Stimulated activated effector memory CD8-positive, alpha-beta T cell treated with anti-CD3 and anti-CD28 coated beads, Interleukin-12 subunit alpha, Interleukin-12 subunit beta, amount 100 ng/mL, for 72 hours (primary cell): Measurements from ENCODE around the gene TDRD15.
A peak's percentile ranks its signal among the peaks of the same experiment; 100 is the strongest.
"Not testable (repeated sequence)": the region's sequence is repeated elsewhere in the genome, so short reads cannot be mapped to it uniquely, and the experiment has no call there.

Experiments
- ATAC-seq: fragments of 150-1000 bp; cut with Tn5 transposase; 2 replicates; pipeline ENCODE4 v1.10.0; 2021
- DNase-seq, 2 donors: peaks; one replicate each; pipeline ENCODE4 v3.0.0; 2021 to 2022; ENCODE audit warnings: low spot score in 2 of 2
- H3K27ac Mint-ChIP-seq: one replicate; pipeline ENCODE4 v1.8.0; 2022; ENCODE audit warnings: mild to moderate bottlenecking, mixed read lengths
- H3K36me3 Mint-ChIP-seq: one replicate; pipeline ENCODE4 v1.8.0; 2022; ENCODE audit warnings: mild to moderate bottlenecking, mixed read lengths
- H3K4me1 Mint-ChIP-seq: one replicate; pipeline ENCODE4 v1.8.0; 2022; ENCODE audit warnings: mixed read lengths
- H3K4me3 Mint-ChIP-seq: one replicate; pipeline ENCODE4 v1.8.0; 2022; ENCODE audit warnings: mild to moderate bottlenecking, mixed read lengths
- H3K9me3 Mint-ChIP-seq: one replicate; pipeline ENCODE4 v1.8.0; 2022; ENCODE audit warnings: mixed read lengths

Gene TDRD15

DNA sequence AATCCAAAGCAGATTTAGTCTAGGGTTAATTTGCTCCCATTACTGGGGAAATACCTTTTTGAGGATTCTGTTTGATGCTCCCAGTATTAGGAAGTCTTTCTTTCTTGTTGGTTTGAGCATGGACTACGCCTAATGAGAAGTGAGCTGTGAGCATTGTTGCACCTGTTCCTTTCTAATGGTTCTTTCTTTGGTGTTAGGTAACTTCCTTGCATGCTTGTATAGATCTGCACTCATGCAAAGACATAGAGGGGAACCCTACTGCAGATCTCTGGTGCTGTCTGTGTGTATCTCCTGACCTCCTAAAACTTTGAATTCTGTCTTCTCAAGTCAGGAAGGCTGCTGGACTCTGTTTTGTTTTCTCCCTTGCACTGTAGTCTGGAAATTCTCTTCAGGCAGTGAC is 12.8 kb upstream of the TDRD15 start:
- H3K4me1 Mint-ChIP-seq, result no peaks in the 10 kb centered on the region
- no peak overlapping the region for H3K27ac Mint-ChIP-seq
- no peaks in the 10 kb centered on the region for H3K9me3 Mint-ChIP-seq
- no peak overlapping the region for H3K4me3 Mint-ChIP-seq
- DNase-seq (no peak), ATAC-seq (no peak)
- H3K36me3 Mint-ChIP-seq, result no peaks in the 10 kb centered on the region

DNA sequence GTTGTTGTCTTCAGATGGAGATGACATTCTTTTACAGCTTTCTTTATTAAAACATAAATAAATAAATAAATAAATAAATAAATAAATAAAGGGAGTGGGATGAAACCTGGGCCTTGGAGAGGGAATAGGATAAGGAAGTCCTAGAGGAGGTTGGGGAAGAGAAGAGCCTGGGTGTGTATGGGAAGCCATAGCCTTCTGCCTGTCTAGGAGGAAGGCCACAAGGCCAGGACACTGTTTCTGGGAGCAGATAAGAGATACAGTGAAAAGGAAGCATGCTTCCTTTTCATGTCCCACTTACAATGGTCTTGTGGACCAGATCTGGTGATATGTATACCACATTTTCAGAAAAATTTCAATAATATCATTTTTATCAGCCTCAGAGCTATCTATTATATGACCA is 6.1 kb upstream of the TDRD15 start:
- DNase-seq, result no peak
- Mint-ChIP-seq H3K36me3 (no peaks in the 10 kb centered on the region), H3K4me1 (no peaks in the 10 kb centered on the region), H3K9me3 (no peaks in the 10 kb centered on the region), H3K27ac (no peak overlapping the region), H3K4me3 (no peak overlapping the region)
- ATAC-seq, result no peak

DNA sequence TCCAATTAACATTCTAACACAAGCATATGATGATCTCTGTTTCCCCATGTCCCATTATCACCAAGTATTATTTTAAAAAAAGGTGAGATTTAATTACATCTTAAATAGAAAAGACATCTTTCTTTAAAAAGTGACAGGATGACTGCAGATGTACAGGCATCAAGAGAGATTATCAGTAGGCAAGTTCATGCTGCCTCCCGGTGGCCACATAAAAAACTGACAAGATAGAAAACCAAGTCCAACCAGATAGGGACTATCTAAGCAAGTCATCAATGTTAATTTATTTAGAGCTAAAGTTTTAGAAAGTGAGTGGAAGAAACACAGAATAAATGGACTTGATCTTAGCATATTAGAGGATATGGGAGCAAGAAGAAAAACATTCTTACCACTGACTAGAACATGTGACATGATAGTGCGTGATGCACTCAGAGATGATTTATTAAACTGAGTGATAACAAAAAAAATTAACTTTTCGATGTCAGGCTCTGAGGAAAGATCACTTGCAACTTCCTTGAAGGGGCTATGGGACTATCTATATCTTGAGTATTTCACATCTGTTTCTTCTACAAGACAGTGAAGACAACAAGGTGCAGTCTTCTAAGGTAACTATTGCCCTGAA is 5.4 kb upstream of the TDRD15 start:
- DNase-seq (no peak), ATAC-seq (no peak)
- H3K9me3 Mint-ChIP-seq, result no peaks in the 10 kb centered on the region
- H3K27ac Mint-ChIP-seq, result no peak overlapping the region
- no peak overlapping the region for H3K4me3 Mint-ChIP-seq
- H3K36me3 Mint-ChIP-seq, result no peaks in the 10 kb centered on the region
- H3K4me1 Mint-ChIP-seq, result no peaks in the 10 kb centered on the region

DNA sequence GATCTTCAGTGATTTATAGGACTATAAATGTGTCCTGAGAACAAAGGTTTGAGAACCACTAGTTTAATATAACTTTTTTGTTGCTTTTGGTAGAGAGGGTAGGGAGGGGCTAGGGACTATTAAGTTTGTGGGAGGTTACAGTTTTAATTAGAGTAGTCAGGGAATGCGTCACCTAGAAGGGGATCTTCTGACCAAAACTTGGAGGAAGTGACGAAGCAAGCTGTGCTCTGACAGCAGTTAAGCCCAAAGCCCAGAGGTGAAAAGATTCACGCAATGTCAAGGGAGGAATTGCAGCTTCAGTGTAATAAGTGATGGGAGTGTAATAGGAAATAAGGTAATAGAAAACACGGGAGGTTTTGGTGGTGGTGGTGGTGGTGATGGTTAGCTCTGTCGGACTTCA is 8.1 kb downstream of the TDRD15 start:
- ATAC-seq (no peak), DNase-seq (no peak)
- Mint-ChIP-seq H3K27ac (no peak overlapping the region), H3K9me3 (no peaks in the 10 kb centered on the region), H3K4me1 (no peaks in the 10 kb centered on the region), H3K4me3 (no peak overlapping the region), H3K36me3 (no peaks in the 10 kb centered on the region)

DNA sequence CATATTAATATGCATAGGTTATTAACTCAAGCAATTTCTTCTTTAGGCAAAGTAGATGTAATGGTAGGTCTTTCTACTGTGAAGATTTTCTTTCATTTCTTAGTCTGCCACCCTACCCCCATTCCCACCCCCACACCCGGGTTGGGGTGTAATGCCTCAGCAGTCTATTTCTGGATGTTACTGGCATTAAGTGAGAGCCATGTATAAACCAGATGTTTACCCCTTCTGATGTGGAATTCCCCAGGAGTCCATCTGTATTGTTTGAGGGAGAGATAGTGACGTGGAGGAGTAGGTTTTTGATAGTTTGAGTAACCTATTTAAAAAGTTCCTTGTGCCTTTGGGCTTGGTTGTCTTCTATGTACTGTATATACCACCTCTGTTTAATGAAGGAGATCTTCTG is 11.8 kb downstream of the TDRD15 start:
- Mint-ChIP-seq H3K4me1 (no peaks in the 10 kb centered on the region), H3K27ac (no peak overlapping the region), H3K9me3 (no peaks in the 10 kb centered on the region), H3K4me3 (no peak overlapping the region), H3K36me3 (no peaks in the 10 kb centered on the region)
- ATAC-seq (no peak), DNase-seq (no peak)

GRCh38 chr2:21142149-21142548 is 18.4 kb downstream of the TDRD15 start:
- no peak overlapping the region for H3K27ac Mint-ChIP-seq
- ATAC-seq (no peak), DNase-seq (no peak)
- H3K9me3 Mint-ChIP-seq, result no peaks in the 10 kb centered on the region
- H3K4me1 Mint-ChIP-seq, result no peaks in the 10 kb centered on the region
- no peak overlapping the region for H3K4me3 Mint-ChIP-seq
- no peaks in the 10 kb centered on the region for H3K36me3 Mint-ChIP-seq

DNA sequence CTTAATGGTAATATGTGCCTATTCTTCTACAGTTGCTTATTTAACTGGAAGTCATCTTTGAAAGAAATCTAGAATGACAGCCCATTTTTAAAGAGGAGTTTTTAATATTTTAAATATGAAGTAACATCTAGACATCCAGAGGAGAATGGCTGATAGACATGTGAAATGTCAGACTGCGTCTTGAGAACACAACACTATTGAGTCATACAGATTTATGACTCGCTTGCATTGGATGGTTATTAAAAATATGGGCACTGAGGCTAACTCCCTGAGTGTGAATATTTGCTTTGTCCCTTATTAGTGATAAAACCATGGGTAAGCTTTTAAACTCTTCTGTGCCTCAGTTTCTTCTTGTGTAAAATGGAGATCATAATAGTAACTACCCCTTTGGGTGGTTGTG is 22.9 kb downstream of the TDRD15 start:
- H3K27ac Mint-ChIP-seq, result no peak overlapping the region
- H3K9me3 Mint-ChIP-seq, result no peaks in the 10 kb centered on the region
- DNase-seq, result no peak
- no peaks in the 10 kb centered on the region for H3K4me1 Mint-ChIP-seq
- no peak overlapping the region for H3K4me3 Mint-ChIP-seq
- no peak for ATAC-seq
- H3K36me3 Mint-ChIP-seq, result no peaks in the 10 kb centered on the region

- no peak for DNase-seq
- Mint-ChIP-seq H3K4me1 (no peaks in the 10 kb centered on the region), H3K9me3 (no peaks in the 10 kb centered on the region), H3K27ac (no peak overlapping the region), H3K4me3 (no peak overlapping the region), H3K36me3 (no peaks in the 10 kb centered on the region)
- no peak for ATAC-seq
These were observed 24.9 kb downstream of the TDRD15 start for GRCh38 chr2:21148718-21149117.

DNA sequence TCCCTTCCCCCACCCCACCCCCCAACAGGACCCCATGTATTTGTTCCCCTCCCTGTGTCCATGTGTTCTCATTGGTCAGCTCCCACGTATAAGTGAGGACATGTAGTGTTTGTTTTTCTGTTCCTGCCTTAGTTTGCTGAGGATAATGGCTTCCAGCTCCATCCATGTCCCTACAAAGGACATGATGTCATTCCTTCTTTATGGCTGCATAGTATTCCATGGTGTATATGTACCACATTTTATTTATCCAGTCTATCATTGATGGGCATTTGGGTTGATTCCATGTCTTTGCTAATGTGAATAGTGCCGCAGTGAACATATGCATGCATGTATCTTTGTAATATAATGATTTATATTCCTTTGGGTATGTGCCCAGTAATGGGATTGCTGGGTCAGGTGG is 27.5 kb downstream of the TDRD15 start:
- not testable (repeated sequence) for H3K4me1 Mint-ChIP-seq, H3K4me3 Mint-ChIP-seq, H3K36me3 Mint-ChIP-seq, DNase-seq, ATAC-seq, H3K27ac Mint-ChIP-seq, H3K9me3 Mint-ChIP-seq

- Mint-ChIP-seq H3K4me3 (no peak overlapping the region), H3K9me3 (peaks cover 11% of the 10 kb centered on the region)
- ATAC-seq, result no peak
These were observed 31.8 kb downstream of the TDRD15 start for GRCh38 chr2:21155365-21156136.

DNA sequence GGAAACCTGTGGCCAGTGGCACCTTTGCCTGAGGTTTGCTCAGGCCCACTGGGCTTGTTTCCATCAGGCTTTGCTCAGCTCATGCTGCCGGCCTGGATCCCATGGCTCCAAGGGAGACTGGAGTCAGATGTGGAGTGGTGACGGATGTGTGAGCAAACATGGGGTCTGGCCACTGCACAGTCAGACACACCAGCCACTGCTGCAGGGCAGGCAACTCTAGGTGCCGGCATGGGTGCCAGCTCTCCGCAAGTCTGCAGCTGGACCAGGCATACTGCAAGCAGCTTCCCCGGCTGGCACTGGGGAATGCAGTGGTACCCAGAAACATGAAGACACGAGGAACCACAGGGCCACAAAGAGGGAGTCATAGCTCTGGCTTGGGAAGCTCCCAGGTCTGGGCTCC is 37.4 kb downstream of the TDRD15 start:
- H3K4me3 Mint-ChIP-seq, result no peak overlapping the region
- ATAC-seq (no peak), DNase-seq (no peak)
- no peaks in the 10 kb centered on the region for H3K36me3 Mint-ChIP-seq
- no peaks in the 10 kb centered on the region for H3K4me1 Mint-ChIP-seq
- H3K9me3 Mint-ChIP-seq, result peaks cover 8% of the 10 kb centered on the region
- no peak overlapping the region for H3K27ac Mint-ChIP-seq

More at GRCh38 chr2:21155365-21156136, 31.8 kb downstream of the TDRD15 start:
- Mint-ChIP-seq H3K4me1 (no peaks in the 10 kb centered on the region), H3K27ac (no peak overlapping the region), H3K36me3 (no peaks in the 10 kb centered on the region)
- no peak for DNase-seq

DNA sequence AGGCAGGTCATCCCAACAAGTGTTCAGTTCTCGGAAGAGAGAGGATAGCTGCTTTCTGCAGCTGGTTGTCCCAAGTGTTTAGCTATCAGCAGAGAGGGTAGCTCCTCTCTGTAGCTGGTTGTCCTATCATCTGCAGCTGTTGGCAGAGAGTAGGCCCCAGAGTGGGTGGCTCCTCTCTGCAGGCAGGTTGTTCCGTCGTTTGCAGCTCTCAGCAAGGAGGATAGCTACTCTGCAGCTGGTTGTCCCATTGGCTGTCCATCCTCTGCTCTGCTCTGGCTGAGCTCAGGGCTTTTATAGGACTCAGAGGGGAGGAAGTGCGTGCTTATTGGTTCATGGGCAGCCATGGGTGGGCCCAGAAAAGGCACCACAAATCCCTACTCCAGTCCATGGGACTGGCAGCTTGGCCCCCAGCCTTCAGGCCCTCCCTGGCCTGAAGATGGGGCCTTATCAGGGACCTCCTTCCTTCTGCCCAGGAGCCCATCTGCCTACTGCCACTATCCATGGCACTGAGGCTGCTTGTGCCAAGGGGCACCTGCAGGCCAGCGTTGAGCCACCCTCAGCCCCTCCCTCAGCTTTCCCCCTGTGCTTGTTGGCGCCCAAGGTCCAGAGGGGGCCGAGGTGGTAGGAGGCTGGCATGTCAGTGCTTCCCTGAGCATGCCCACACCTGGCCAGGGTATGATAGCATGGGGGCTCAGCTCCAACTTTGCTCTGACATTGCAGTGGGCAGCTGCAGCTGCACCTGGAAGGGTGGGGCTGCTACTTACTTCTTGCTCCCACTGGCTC is 38.3 kb downstream of the TDRD15 start:
- H3K36me3 Mint-ChIP-seq, result no peaks in the 10 kb centered on the region
- ATAC-seq, result peak; percentile 21
- H3K4me1 Mint-ChIP-seq, result no peaks in the 10 kb centered on the region
- no peak overlapping the region for H3K4me3 Mint-ChIP-seq
- peaks cover 8% of the 10 kb centered on the region for H3K9me3 Mint-ChIP-seq
- DNase-seq, result no peak
- no peak overlapping the region for H3K27ac Mint-ChIP-seq

GRCh38 chr2:21162615-21162878 is 38.8 kb downstream of the TDRD15 start:
- ATAC-seq, result peak; percentile 24
- no peak overlapping the region for H3K4me3 Mint-ChIP-seq
- DNase-seq, result no peak
- H3K27ac Mint-ChIP-seq, result no peak overlapping the region
- H3K36me3 Mint-ChIP-seq, result no peaks in the 10 kb centered on the region
- no peaks in the 10 kb centered on the region for H3K4me1 Mint-ChIP-seq
- peaks cover 8% of the 10 kb centered on the region for H3K9me3 Mint-ChIP-seq

- H3K4me3 Mint-ChIP-seq, result no peak overlapping the region
These were observed 39.4 kb downstream of the TDRD15 start for GRCh38 chr2:21163213-21163612.

DNA sequence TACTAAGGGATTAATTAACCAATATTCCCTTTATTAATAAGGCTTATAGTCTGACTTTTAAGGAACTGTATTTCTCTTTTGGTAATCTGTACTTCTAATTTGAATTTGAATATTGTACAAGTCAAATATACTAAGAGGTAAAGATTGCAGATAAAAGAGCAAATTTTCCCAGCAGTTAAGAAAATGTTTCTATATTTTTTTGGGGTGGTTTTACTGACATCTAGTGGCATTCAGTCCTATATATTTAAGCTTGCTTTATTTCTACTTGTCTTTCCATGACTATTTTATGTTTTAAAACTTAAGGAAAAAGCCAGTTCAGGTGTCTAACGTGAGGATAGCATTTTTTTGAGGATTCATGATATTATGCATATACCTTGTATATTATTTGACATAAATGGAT is 41.6 kb downstream of the TDRD15 start:
- ATAC-seq (no peak), DNase-seq (no peak)
- H3K27ac Mint-ChIP-seq, result no peak overlapping the region
- H3K4me1 Mint-ChIP-seq, result no peaks in the 10 kb centered on the region
- H3K4me3 Mint-ChIP-seq, result no peak overlapping the region
- peaks cover 3% of the 10 kb centered on the region for H3K9me3 Mint-ChIP-seq
- no peaks in the 10 kb centered on the region for H3K36me3 Mint-ChIP-seq

More at GRCh38 chr2:21163213-21163612, 39.4 kb downstream of the TDRD15 start:
- H3K27ac Mint-ChIP-seq, result no peak overlapping the region
- H3K9me3 Mint-ChIP-seq, result peaks cover 5% of the 10 kb centered on the region
- DNase-seq (no peak), ATAC-seq (no peak)
- H3K36me3 Mint-ChIP-seq, result no peaks in the 10 kb centered on the region
- H3K4me1 Mint-ChIP-seq, result no peaks in the 10 kb centered on the region
